GM23248 (cell line): Measurements from ENCODE around the gene MRPL27.

Experiments used
- EZH2 ChIP-seq: fragments of 200-600 bp; sonication (generic); IDR thresholded peaks from 2 replicates; pipeline ENCODE4 v1.6.1; 2018; ENCODE audit warnings: antibody characterized with exemption, mild to moderate bottlenecking; ENCODE audit not compliant: insufficient read depth, poor library complexity, severe bottlenecking
- EZH2phosphoT487 ChIP-seq: fragments of 200-600 bp; sonication (generic); IDR thresholded peaks from 2 replicates; pipeline ENCODE4 v1.6.1; 2018; ENCODE audit warnings: antibody characterized with exemption, moderate library complexity, mild to moderate bottlenecking, low read depth; ENCODE audit not compliant: insufficient read depth

DNA sequence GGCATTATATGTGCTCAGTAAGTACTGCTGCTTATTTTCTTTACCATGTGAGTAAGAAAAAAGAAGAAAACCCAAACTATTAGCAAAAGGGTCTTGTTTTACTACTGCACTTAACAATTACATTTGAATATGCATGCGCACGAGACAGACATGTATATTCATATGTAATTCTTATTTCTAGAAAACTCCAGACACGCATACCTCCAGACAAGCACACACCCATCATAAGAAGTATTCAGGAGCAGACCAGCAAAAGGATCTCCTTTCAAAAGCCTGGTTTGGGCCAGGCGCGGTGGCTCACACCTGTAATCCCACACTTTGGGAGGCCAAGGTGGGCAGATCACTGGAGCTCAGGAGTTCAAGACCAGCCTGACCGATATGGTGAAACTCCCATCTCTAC lies 16.6 kb upstream of the MRPL27 start:
- no peak for TF ChIP-seq EZH2phosphoT487
- no peak for TF ChIP-seq EZH2
